Inferior parietal cortex (tissue), 1 donor: ENCODE results near the gene GNPAT.

Experiments used
- DNase-seq: peaks from one replicate; pipeline ENCODE4 v3.0.0-alpha.2; 2016; ENCODE audit errors: extremely low spot score

GNPAT gene

DNA sequence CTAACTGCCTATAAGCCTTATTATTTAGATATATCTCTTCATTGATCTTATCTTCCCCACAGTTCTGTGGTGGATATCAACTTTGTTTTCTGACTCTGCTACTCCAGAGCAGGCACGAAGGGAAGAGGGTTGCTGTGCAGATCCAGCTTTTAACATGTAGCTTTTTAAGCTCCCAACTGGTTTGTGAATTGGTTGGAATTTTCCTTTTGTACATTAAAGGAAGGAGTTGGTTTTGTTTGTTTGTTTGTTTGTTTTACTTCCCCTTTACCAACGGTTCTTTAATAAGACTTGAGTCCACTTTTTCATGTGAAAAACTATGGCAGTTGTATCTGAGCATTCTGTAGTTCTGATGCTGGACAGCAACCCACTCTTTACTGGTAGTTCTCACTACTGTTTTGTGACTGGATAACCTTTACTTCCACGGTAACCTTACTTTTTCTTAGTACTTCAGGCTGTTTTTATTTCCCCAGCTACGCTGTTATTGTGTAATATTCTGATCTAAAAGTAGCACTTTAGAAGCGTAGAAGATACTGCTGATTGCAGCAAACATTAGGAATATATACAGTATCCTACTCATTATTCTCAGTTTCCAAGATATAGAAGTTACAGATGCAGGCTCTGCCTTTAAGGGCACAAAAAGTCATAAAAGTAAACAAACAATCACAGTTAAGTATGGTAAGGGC is 1.6 kb downstream of the GNPAT start:
- DNase-seq, result no peak

DNA sequence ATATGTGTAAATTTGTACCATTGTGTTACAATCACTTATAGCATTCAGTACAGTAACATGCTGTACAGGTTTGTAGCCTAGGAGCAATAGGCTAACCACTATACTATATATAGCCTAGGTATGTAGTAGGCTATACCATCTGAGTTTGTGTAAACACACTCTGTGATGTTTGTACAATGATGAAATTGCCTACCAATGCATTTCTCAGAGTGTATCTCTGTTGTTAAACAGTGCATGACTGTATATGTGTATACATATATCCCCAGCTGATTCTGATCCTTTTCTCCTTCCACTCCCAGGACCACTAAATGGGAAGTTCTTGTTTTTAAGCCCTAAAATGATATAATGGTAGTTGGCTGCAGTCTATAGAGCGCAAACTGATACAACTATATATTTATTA is 7.8 kb downstream of the GNPAT start:
- DNase-seq, result no peak

DNA sequence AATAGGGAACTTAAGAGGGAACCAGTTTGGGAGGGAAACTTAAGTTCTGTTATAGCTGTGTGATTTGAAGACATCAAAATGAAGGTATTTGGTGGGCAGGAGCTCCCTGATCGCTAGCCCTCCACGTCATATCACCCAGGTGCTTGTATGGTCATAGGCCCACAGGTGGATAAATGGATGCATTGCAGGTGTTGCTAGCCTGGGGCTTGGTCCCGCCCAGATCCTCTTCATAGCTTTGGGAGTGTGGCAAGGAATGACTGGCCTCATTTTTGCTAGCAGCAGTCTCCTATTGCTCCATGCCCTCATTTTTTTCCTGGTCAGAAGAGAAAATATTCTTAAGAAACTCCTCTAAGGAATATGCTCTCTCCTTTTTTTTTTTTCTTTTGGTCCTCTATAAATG is 11.3 kb downstream of the GNPAT start:
- no peak for DNase-seq

DNA sequence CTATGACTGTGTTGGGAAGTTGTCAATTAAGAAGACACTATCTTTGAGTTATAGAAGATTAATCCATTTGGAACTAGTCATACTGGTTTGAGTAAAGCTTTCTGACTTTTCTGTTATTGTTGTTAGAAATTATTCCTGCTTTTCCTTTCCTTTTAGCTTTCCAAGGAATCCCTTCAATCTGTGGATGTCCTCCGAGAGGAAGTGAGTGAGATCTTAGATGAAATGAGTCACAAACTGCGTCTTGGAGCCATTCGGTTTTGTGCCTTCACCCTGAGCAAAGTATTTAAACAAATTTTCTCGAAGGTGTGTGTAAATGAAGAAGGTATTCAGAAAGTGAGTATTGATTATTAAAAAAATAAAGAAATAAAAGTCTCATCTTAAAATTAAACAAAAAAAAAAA is 19.3 kb downstream of the GNPAT start:
- DNase-seq, result no peak

DNA sequence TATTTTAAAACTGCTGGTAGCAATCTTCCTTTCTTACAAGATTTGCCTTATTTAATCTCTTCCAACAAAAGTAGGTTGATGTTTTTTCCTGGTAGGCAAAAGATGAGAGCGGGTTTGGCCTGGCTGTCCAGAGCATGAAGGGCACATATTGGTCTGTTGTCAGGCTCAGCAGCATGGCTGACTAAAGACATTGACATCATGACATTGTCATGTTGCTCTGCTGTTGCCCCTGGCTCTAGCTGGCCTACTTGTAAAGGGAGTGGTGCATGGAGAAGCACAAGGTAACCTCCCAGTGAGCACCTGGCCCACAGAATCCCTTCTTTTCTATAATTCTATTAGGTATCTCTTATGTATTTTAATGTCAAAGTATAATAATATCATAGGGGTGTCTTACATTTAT is 23.6 kb downstream of the GNPAT start:
- no peak for DNase-seq

DNA sequence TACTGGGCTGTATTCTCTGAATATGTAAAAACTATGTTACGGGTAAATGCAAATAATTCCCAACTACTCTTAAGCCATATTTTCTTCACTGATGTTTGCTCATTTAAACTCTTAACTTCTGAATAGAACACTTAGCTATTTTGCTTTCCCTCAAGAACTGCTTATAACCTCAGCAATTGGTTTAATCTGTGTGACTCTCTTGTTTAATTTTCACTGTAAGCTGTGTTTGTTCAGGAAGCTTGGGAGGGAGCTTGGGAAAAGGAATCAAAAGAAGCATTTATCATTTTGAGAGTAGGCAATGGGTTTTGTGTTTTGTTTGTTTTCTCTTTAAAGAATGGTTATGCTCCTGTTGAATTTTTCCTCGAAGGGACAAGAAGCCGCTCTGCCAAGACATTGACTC is 24.4 kb downstream of the GNPAT start:
- DNase-seq, result no peak

DNA sequence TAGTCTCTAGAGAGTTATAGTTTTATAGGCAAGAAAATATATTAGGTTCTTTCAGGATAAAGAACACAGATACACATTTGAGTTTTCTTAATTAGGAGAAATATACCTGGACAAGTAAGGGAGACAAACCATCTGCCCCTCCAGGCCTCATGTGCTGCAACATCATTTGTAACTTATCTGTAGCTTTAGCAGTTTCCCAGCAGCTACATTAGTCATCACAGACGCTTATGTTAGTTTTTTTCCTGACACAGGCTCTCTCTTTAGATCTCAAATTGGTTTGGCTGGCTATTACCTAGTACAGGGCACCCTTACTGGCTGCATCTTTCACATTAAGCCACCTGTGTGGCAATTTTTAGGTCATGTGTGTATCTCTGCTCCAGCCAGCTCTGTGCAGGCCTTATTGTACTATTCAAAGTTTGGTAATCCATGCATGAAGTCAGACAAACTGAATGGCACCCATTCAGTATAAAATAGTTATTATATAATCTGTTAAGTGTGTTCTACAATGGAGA is 25.9 kb downstream of the GNPAT start:
- DNase-seq, result no peak

DNA sequence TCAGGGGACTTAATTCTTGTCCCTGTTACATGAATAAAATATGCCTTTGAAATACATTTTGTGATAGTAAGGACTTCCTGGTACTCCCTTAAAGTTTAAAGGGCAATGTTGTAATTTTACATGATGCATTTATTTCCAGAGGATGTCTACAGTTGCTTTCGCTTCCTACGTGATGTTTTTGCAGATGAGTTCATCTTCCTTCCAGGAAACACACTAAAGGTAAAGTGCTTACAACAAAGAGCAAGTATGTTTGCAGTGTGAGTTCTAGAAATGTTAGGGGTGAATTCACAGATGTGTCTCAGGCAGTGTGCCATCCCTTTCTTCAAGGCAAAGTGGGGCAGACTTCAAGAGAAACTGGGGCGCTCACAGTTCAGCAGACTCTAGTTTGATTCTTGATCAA is 31.2 kb downstream of the GNPAT start:
- no peak for DNase-seq

DNA sequence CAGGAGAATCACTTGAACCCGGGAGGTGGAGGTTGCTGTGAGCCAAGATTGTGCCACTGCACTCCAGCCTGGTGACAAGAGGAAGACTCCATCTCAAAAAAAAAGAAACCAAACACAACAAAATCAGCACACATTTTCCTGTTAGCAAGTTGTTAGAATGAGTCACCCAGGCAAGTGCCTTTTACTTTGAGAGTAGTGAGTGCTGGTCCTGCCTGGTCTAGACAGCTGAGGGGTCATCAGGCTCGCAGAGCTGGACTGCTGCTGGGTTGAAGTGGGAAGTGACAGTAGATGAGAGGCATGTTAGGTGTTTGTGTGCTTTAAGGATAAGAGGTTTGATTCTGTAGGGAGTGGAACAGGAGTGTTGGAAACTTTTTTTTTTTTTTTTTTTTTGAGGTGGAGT is 31.9 kb downstream of the GNPAT start:
- DNase-seq, result no peak

DNA sequence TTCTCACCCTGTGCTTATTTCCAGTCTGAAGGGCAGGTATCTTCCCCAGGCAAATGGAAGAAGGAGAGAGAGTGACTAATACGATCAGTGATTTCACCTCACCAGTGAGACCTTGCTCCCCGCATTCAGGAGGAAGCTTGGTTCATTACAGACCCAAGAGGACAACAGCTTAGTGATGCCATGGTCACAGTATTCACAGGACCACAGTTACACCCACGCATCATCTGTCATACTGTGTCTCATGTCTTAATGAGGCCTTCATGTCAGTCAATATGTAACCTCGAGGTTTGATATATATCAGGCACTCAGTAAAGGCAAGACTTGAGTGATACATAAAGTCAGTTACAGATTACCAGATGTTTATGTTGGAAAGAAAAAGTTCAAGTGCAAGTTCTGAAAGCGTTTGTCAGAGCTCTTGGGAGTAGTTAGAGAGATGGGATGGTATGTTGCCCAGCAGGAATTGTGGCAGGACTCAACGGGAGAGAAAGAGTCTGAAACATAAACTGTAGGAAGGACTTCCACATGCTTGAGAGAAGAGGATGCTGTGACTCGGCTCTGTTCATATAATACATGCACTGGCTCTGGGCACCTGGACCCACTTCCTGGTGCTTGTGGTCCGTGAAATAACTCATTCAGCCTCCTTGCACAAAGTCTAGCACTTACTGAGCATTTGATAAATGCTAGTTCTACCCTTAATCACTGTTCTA is 33.3 kb downstream of the GNPAT start:
- no peak for DNase-seq

DNA sequence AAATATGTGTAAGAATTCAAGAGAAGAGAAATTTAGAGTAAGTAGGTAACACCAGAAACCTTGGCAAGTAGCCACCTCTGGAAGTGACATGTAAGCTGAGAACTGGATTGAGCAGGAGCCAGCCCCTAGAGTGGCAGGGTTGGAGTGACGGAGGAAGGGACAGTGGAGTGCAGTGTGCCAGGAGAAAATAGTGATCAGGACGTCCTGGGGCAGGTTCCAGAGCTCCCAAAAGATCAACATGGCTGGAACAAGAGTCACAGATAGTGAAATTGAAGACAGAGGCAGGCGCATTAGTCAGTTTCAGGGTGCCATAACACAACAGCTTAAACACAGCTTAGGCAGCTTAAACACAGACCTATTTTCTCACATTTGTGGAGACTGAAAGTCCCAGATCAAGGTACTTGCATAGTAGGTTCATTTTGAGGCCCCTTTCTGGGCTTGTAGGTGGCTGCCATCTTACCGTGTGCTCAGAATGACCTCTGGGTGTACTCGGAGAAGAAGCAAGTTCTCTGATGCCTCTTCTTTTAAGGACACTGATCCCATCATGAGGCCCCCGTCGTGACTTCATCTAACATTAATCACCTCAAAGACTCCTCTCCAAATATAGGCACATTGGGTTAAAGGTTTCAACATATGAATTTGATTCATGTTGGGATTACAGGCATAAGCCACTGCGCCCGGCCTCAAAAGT is 37.2 kb downstream of the GNPAT start:
- no peak for DNase-seq

DNA sequence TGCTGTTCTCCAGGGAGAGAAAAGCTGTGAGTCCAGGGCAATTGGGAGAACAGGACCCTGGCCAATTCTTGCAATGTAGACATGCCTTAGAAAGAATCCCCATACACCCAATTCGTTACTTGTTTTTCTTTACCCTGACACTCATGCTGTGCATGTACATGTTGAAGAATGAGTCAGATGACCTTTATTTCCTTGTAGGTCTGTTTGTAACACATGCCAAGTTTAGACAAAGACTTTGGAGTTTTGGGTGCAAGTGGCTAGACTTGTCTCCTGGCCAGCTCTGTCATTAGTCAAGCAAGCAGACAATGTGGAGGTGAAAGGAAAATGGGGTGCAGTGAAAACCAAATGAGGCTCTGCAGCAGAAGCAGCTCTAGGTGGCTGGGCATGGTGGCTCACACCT is 38.1 kb downstream of the GNPAT start:
- DNase-seq, result no peak

DNA sequence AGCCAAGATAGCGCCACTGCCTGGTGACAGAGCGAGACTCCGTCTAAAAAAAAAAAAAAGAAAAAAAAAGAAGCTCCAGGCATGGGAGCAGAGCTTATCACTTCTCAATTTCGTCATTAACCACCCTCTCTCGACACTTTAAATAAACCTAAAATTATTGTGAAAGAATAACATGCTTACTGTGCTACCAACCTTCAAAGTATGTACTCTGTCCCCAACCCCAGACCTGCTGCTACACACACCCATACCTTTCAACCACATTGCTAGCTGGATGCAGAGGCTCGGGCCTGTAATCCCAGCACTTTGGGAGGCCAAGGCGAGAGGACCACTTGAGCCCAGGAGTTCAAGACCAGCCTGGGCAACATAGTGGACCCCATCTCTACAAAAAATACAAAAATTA is 38.7 kb downstream of the GNPAT start:
- no peak for DNase-seq

DNA sequence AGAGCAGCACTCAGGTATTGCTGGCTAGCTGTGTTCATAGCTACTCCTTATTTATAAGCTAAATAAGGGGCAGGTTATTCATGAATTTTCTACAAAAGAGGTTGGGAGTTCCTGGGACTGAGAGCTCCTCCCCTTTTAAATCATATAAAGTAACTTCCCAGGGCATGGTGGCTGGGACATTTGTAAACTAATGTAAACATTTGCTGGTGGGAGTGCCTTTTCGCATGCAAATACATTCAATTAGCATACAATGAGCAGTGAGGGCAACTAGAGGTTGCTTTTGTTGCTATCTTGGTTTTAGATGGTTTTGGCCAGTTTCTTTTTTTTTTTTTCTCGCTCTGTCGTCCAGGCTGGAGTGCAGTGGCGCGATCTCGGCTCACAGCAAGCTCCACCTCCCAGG is 43.4 kb downstream of the GNPAT start:
- DNase-seq, result no peak

DNA sequence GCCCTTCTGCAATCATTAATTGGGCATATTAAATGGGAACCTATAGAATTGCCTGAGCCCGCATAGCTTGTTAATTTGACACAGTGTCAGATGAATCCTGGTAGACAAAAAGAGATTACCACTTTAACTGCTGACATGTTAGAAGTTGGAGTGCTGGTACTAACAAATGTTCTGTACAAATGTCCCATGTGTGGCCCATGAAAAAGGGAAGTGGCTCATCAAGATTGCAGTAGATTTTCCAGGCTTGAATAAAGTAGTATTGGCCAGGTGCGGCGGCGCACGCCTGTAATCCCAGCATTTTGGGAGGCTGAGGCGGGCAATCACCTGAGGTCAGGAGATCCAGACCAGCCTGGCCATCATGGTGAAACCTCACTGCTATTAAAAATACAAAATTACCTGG is 45.6 kb downstream of the GNPAT start:
- no peak for DNase-seq

DNA sequence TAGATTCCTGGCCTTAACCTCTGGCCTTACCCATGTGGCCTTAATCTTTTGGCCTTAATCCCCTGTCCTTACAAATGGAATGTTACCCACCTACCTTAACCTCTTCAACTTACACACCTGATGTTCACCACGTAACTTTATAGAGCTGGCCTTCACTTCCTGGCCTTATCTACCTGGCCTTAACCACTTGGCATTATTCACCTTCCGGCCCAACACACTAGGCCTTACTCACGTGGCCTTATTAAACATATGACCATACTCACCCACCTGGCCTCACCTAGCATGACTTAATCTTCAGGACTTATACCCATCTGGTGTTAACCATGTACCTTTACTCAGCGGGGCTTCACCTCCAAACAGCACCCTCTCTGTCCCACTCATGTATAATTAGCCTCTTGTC is 54.9 kb downstream of the GNPAT start:
- no peak for DNase-seq

DNA sequence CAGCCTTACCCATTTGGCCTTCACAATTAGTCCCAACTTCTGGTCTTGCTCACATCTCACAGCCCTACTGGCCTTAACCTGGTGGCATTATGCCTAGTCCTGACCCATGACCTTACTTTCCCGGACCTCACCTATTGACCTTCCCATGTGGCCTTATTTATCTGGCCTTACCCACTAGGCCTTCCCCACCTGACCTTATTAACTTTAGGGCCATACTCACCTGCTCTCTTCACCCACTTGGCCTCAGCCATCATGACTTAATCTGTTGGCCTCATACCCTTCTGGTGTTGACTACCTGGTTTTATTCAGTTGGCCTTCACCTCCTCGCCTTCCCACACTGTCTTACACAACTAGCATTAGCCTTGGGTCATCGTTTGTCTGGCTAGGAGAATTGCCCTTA is 61.0 kb downstream of the GNPAT start:
- no peak for DNase-seq

DNA sequence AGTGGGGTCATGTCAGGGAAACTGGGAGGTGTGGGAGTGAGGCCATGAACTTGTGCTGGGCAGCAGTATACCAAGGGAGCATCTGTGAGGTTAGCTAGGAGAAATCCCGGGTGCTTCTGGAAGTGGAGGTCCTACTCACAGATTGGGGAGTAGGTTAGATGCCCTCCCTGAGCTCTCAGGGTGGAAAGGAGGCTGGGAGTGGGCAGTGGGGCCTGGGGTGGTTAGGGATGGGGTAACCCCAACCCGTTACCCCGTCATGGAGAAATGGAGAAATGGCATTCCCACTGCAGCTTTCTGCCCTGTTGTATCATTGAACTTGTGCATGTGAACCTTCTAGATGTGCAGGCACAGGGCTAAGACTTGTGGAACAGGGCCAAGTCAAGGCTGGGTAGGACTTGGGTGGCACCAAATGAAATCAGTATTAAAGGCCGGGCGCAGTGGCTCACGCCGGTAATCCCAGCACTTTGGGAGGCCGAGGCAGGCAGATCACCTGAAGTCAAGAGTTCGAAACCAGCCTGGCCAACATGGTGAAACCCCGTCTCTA is 69.5 kb downstream of the GNPAT start:
- DNase-seq, result no peak

DNA sequence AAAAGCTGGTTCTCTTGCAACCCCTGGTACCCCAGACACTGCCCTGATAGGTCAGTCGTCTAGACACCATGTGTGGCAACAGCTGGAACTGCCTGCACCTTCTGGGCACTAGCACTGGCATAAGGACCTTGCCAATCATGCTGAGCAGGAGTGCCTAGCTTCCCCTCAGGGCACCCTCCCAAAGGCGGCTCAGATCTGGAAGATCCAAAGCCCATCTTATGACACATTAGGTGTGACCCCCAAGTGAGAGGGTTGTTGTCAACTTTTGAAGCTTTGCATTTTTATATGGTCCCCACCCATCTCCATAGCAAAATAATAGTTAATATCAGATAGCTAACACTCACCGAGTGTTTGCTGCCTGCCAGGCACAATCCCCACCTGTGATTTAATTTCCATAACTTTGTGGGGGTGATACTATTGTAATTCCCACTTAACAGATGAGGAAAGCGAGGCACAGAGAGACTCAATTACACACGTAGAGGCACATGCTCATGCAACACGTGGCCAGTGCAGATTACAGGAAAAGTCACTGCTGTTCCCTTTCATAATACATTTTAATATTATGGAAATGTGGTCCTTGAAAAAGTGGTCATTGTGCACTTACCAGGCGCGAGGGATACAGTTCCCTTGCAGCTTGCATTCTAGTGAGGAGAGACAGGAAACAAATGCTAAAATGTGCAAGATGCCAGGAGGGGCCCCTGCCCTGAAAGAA is 70.9 kb downstream of the GNPAT start:
- no peak for DNase-seq

DNA sequence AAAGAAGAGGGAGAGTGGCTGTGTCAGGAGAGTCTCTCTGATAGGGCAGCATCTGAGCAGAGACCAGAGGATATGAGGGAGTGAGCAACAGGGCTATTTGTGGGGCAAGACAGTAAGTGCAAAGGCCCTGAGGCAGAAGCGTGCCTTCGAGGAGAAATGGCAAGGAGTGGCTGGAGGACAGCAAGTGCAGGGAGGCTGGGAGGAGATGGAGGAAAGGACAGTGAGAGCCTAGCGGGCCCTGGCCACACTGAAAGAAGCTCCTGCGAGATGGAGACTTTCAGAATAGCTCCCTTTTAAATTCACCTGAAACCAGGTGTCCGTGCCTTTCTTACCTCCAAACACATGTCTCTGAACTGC is 71.4 kb downstream of the GNPAT start:
- DNase-seq, result no peak

DNA sequence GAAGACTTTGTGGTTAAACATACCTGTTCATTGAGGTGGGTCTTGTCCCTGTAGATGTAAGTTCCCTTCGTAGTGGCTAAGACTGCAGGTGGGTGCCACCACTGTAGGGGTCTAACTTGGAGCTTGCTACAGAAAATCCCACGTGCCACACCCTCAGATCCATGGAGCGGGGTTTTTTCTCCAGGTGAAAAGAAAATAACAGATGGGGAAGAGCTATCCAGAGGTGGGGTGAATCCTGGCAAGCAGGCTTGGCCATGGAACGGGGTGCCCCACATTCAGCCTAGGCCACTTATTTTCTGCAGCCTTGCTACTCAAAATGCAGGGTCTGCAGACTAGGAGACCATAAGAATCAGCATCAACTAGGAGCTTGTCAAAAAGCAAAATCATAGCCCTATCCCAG is 72.6 kb downstream of the GNPAT start:
- DNase-seq, result no peak

DNA sequence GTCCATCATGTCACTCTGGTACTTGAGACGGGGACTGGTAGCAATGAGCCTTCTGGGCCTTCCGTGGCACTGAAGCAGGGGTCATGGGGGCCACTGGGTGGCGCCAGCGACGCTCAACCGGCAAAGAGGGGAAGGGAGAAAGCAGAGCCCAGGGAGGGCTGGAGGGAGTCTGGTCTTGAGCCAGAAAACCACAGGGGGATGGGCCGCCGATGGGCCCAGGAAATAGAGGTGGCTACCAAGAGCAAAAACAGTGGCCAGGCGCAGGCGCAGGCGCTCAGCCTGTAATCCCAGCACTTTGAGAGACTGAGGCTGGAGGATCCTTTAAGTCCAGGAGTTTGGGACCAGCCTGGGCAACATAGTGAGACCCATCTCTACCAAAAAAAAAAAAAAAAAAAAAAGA is 74.9 kb downstream of the GNPAT start:
- no peak for DNase-seq
